NT2/D1 (cell line): ENCODE measurements around the gene FGFR1OP2.

ENCODE experiments used
- DNase-seq: peaks from one replicate; pipeline ENCODE4 v3.0.0-alpha.2; 2011; ENCODE audit warnings: low read depth, low spot score
- H3K27me3 ChIP-seq: 2 replicates; pipeline ENCODE4 v1.6.0; 2011; ENCODE audit warnings: mild to moderate bottlenecking; ENCODE audit not compliant: insufficient read length, insufficient read depth
- H3K36me3 ChIP-seq: 2 replicates; pipeline ENCODE4 v1.6.1; 2011; ENCODE audit warnings: mild to moderate bottlenecking, low read length, mixed read lengths; ENCODE audit not compliant: insufficient read depth, insufficient read length
- H3K4me1 ChIP-seq: 2 replicates; pipeline ENCODE4 v1.5.1; 2011; ENCODE audit not compliant: insufficient read depth, insufficient read length
- H3K4me3 ChIP-seq: 2 replicates; pipeline ENCODE4 v1.5.1; 2011; ENCODE audit warnings: low read depth; ENCODE audit not compliant: insufficient read length
- H3K9ac ChIP-seq: 2 replicates; pipeline ENCODE4 v1.6.0; 2011; ENCODE audit warnings: low read depth; ENCODE audit not compliant: insufficient read length
- H3K9me3 ChIP-seq: 2 replicates; pipeline ENCODE4 v1.5.1; 2011; ENCODE audit warnings: mild to moderate bottlenecking, low read length; ENCODE audit not compliant: insufficient read depth
- SUZ12 ChIP-seq: IDR thresholded peaks from 2 replicates; pipeline ENCODE4 v1.6.1; 2011; ENCODE audit not compliant: insufficient read length, insufficient read depth; ENCODE audit errors: extremely low read depth
- YY1 ChIP-seq: IDR thresholded peaks from 2 replicates; pipeline ENCODE4 v1.6.1; 2011; ENCODE audit not compliant: insufficient read length, insufficient read depth
- ZNF274 ChIP-seq: IDR thresholded peaks from 2 replicates; pipeline ENCODE4 v1.6.1; 2011; ENCODE audit warnings: mild to moderate bottlenecking, low read depth, low read length

The FGFR1OP2 gene

DNA sequence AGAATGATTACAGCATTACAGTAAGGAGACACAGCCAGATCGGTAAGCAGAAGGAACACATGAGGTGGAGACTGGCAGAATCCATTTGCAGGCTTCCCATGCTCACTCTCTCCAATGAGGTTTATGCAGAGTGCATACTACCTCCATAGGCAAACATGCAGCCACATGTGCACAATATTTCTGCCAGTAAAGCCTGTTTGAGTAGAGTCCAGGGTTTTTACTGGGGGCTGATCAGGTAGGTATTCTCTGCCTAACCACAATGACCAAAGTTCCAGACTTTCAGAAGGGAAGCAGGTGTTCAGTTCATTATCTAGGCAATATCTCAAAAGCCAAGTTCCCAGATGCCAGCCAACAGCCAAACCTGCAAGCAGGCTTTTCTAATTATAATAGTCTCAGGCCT lies 31.6 kb upstream of the FGFR1OP2 start:
- H3K9ac ChIP-seq: no peak overlapping the region
- DNase-seq: no peak
- no peaks in the 10 kb centered on the region for H3K4me1 ChIP-seq
- no peaks in the 10 kb centered on the region for H3K27me3 ChIP-seq
- peaks cover 67% of the 10 kb centered on the region for H3K36me3 ChIP-seq
- TF ChIP-seq SUZ12 (no peak), ZNF274 (no peak), YY1 (no peak)
- H3K4me3 ChIP-seq: no peak overlapping the region
- no peaks in the 10 kb centered on the region for H3K9me3 ChIP-seq

- no peak for DNase-seq
- Histone ChIP-seq H3K4me3 (no peak overlapping the region), H3K4me1 (no peaks in the 10 kb centered on the region), H3K27me3 (no peaks in the 10 kb centered on the region), H3K9me3 (no peaks in the 10 kb centered on the region), H3K9ac (no peak overlapping the region), H3K36me3 (peaks cover 67% of the 10 kb centered on the region)
- no peak for TF ChIP-seq YY1
- TF ChIP-seq ZNF274: no peak
- TF ChIP-seq SUZ12: no peak
Measured at GRCh38 chr12:26918321-26919215, 19.7 kb upstream of the FGFR1OP2 start.

GRCh38 chr12:26919216-26919555 lies 19.1 kb upstream of the FGFR1OP2 start:
- H3K4me1 ChIP-seq: no peaks in the 10 kb centered on the region
- no peak for DNase-seq
- no peak for TF ChIP-seq YY1
- H3K4me3 ChIP-seq: no peak overlapping the region
- H3K27me3 ChIP-seq: no peaks in the 10 kb centered on the region
- H3K9me3 ChIP-seq: no peaks in the 10 kb centered on the region
- H3K36me3 ChIP-seq: peaks cover 67% of the 10 kb centered on the region
- H3K9ac ChIP-seq: no peak overlapping the region

GRCh38 chr12:26921886-26922285 lies 16.4 kb upstream of the FGFR1OP2 start:
- no peaks in the 10 kb centered on the region for H3K9me3 ChIP-seq
- no peak for TF ChIP-seq SUZ12
- TF ChIP-seq YY1: no peak
- no peak for TF ChIP-seq ZNF274
- H3K36me3 ChIP-seq: peaks cover 71% of the 10 kb centered on the region
- H3K27me3 ChIP-seq: no peaks in the 10 kb centered on the region
- H3K4me1 ChIP-seq: no peaks in the 10 kb centered on the region
- DNase-seq: no peak
- H3K9ac ChIP-seq: no peak overlapping the region
- H3K4me3 ChIP-seq: no peak overlapping the region

- TF ChIP-seq ZNF274 (no peak), YY1 (no peak), SUZ12 (no peak)
- Histone ChIP-seq H3K9me3 (no peaks in the 10 kb centered on the region), H3K27me3 (no peaks in the 10 kb centered on the region), H3K4me3 (no peak overlapping the region), H3K36me3 (peaks cover 85% of the 10 kb centered on the region), H3K9ac (no peak overlapping the region), H3K4me1 (no peaks in the 10 kb centered on the region)
- no peak for DNase-seq
Measured at GRCh38 chr12:26928661-26929060, 9.6 kb upstream of the FGFR1OP2 start.

- no peak for DNase-seq
- Histone ChIP-seq H3K27me3 (no peaks in the 10 kb centered on the region), H3K9me3 (no peaks in the 10 kb centered on the region), H3K36me3 (peaks cover 85% of the 10 kb centered on the region), H3K4me1 (no peaks in the 10 kb centered on the region), H3K4me3 (no peak overlapping the region), H3K9ac (no peak overlapping the region)
- TF ChIP-seq ZNF274: no peak
Measured at GRCh38 chr12:26929590-26929989, 8.7 kb upstream of the FGFR1OP2 start.

DNA sequence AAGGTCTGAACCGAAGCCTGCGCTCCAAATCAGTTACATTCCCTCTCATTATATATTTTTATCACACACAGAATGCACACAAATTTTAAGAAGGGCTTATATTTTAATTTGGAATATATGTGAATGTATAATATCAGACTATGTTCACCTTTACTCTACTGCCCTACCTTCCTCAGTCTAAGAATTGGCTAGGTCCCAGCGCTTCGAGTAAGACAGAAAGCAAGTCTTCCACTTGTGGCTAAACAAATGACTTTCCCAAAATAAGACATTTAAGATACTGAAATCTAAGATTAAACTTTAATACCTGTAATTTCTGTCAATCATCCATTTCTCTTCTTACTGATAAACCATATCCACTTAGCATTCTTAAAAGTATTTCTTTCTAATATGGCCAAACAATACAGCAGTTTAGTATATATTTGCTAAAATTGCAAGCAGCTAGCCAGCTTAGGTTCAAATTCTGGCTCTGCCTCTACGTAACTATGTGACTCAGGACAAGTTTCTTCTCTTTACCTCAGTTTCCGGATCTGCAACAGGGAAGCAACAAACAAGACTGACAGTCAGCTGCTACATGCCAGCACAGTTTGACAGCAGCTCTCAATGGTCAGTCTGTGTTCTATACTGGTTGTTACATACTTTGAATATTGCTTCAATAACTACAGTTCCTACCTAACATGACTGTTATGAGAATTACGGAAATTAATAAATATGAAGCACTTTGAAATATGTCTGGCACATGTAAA lies 2.5 kb upstream of the FGFR1OP2 start:
- H3K4me3 ChIP-seq: no peak overlapping the region
- no peak for TF ChIP-seq YY1
- TF ChIP-seq SUZ12: no peak
- TF ChIP-seq ZNF274: no peak

More for the DNA sequence above, 2.5 kb upstream of the FGFR1OP2 start:
- no peaks in the 10 kb centered on the region for H3K9me3 ChIP-seq
- no peak for DNase-seq
- H3K4me1 ChIP-seq: no peaks in the 10 kb centered on the region
- H3K27me3 ChIP-seq: no peaks in the 10 kb centered on the region
- H3K36me3 ChIP-seq: peaks cover 47% of the 10 kb centered on the region
- no peak overlapping the region for H3K9ac ChIP-seq
